ENCODE measurements around the gene ENO3.
A peak's percentile ranks its signal among the peaks of the same experiment; 100 is the strongest.

Gene ENO3

GRCh38 chr17:4978726-4979125 lies 27.8 kb downstream of the ENO3 start:
- DNase-seq = no peak

- DNase-seq = peak; percentile 57
Measured at GRCh38 chr17:4980644-4981216, 29.8 kb downstream of the ENO3 start.

- DNase-seq = no peak
Measured at GRCh38 chr17:4982305-4982704, 31.4 kb downstream of the ENO3 start.

GRCh38 chr17:4986403-4986802 lies 35.5 kb downstream of the ENO3 start:
- no peak for DNase-seq

GRCh38 chr17:4986951-4987766 lies 36.2 kb downstream of the ENO3 start, which contains the start of gene CAMTA2:
Gene CAMTA2, minus strand, starts transcription at chr17:4987675. Its CDS starts 1,453 bp downstream, at chr17:4986222.
- peak; percentile 79 for DNase-seq

GRCh38 chr17:4987767-4988567 lies 37.0 kb downstream of the ENO3 start:
- DNase-seq = peak; percentile 27

GRCh38 chr17:4994081-4994595 lies 43.2 kb downstream of the ENO3 start:
- DNase-seq = no peak

GRCh38 chr17:4997302-4998026 lies 46.5 kb downstream of the ENO3 start, which contains the start of the genes INCA1 and KIF1C:
Gene INCA1, minus strand, starts transcription at chr17:4997522. Its CDS starts 3,085 bp downstream, at chr17:4994437.
Gene KIF1C, plus strand, starts transcription at chr17:4997950. Its CDS starts 2,297 bp downstream, at chr17:5000247.
- DNase-seq = peak; percentile 84

GRCh38 chr17:4998027-4998731 lies 47.3 kb downstream of the ENO3 start:
- no peak for DNase-seq

- no peak for DNase-seq
Measured at GRCh38 chr17:4998732-4999429, 48.0 kb downstream of the ENO3 start.

GRCh38 chr17:4999430-5000093 lies 48.6 kb downstream of the ENO3 start:
- no peak for DNase-seq

- DNase-seq = peak; percentile 43
Measured at GRCh38 chr17:5000237-5000639, 49.3 kb downstream of the ENO3 start.

- no peak for DNase-seq
Measured at GRCh38 chr17:5002121-5002788, 51.3 kb downstream of the ENO3 start.

- DNase-seq = no peak
Measured at GRCh38 chr17:5003214-5003867, 52.4 kb downstream of the ENO3 start.
